ENCODE results near the gene AKAP11.
"Not testable (repeated sequence)": the region's sequence is repeated elsewhere in the genome, so short reads cannot be mapped to it uniquely, and the experiment has no call there.

AKAP11 gene, protein sequence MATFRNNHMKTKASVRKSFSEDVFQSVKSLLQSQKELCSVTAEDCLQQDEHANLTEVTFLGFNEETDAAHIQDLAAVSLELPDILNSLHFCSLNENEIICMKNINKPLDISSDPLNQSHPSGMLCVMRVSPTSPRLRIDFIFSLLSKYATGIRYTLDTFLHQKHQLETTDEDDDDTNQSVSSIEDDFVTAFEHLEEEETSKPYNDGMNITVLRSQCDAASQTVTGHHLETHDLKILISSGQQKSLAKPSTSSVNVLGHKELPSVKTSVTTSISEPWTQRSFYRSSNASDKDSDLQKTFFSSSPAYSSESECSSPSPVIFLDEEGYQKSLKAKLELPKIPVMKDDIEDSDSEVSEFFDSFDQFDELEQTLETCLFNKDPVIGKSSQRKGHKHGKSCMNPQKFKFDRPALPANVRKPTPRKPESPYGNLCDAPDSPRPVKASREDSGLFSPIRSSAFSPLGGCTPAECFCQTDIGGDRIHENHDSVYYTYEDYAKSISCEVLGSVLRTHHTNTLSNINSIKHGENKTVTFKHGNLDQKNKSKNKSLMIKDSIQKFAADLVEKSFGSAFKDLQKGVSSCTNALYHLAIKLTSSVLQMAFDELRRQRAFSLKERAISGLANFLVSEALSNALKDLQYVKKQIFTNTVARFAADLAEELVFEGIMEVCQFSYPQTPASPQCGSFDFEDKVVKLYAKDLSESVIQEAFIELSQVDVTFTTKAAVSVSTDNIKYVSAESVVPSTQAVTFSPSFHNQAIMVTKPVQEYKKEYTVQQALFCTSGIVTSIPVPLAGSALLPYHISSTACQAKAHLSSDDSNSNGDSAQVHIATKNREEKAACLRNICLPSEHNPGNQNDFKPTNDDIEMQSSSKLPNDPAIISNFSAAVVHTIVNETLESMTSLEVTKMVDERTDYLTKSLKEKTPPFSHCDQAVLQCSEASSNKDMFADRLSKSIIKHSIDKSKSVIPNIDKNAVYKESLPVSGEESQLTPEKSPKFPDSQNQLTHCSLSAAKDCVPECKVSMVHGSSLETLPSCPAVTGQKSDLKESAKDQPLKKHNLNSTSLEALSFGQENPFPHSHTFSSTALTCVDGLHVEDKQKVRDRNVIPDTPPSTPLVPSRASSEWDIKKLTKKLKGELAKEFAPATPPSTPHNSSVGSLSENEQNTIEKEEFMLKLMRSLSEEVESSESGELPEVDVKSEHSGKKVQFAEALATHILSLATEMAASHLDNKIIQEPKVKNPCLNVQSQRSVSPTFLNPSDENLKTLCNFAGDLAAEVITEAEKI (N-terminal part only)

DNA sequence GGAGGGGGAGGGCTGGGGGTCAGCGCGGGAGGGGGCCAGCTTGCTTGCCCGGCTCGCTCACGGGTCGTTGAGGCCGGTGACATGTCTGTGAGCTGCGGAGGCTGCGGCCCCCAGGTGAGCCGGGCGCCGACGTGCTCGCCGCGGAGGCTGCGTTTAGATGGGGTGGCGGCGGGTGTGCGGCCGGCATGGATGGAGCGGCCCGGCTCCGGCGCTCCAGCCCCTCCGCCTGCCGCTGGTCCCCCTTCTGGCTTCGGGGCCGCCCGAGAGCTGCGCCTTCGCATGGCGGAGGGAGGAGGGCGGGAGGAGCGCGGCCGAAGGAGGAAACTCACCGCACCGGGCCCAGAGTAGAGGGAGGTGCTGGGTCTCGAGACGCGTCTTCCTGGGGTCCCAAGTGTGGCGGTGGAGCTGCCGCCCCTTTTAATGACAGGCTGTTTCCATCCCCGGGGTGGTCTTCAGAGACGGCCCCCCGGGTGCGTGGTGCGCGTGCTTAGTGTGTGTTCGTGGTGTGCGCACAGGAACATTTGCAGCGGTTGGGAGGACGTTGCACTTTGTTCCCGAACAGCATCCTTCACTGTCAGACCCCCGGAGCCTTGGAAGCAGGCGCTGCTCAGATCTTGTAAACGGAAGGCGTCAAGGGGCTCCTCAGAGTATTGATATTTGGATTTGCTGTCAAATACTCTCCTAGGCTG, at the start of gene AKAP11:
Gene AKAP11 (plus strand): TSS at position 38 of the 689 bp plus-strand sequence. CDS start 14,197 bp downstream, outside the sequence.
- peak; percentile 33 to 78 (median 56) for DNase-seq

- no peak for DNase-seq
Measured at GRCh38 chr13:42223681-42224080, 48.3 kb upstream of the AKAP11 start.

DNA sequence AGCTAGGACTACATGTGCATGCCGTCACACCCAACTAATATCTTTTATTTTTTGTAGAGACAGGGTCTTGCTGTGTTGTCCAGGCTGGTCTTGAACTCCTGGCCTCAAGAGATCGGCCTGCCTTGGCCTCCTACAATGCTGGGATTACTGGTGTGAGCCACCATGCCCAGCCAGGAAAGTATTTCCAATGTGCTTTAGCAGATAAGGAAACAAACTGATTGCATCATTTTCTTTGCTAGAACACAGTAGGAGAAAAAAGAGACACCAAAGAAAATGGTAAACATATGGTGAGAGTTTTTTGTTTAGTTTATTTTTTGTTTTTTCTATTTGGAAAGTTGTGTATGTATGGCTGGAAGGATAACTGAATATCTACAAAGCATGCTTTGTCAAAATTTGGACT, 46.9 kb upstream of the AKAP11 start:
- DNase-seq: no peak

GRCh38 chr13:42226759-42227158, 45.2 kb upstream of the AKAP11 start:
- not testable (repeated sequence) for DNase-seq

DNA sequence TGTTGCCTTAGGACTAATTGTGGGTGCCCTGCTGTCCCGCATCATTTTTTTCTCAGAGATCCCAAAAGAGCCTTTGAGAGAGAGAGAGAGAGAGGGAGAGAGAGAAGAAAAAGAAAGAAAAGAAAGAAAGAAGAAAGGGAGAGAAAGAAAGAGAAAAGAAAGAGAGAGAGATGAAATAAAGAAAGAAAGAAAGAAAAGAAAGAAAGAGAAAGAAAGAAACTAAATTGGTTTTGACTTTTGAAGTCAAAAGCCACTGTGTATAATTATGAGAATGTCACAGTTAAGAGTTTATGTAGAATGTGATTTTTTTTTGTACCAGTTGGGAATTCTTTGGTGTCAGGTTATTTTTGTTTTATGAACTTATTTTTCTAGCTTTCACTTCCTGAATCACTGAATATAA, 43.4 kb upstream of the AKAP11 start:
- no peak for DNase-seq

GRCh38 chr13:42229287-42229686, 42.7 kb upstream of the AKAP11 start:
- DNase-seq: no peak

- no peak for DNase-seq
Measured at GRCh38 chr13:42232671-42233070, 39.3 kb upstream of the AKAP11 start.

DNA sequence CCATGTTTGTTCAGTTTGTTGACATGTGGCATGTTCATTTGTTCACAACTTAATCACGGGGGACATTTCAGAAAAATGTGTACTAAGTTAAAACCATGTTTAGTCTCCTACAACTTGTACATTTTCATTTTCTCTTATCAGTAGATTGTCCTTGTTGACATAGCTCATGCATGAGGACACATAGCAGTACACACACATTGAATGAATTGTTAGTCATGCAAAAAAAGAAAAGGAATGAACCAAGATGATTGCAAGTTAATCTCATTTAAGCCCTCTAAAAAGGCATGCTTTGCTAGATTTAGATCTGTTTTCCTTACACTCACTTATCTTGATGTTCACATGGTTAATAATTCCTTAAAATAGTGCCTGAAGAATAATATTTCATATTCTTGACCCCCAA, 38.2 kb upstream of the AKAP11 start:
- DNase-seq: no peak

DNA sequence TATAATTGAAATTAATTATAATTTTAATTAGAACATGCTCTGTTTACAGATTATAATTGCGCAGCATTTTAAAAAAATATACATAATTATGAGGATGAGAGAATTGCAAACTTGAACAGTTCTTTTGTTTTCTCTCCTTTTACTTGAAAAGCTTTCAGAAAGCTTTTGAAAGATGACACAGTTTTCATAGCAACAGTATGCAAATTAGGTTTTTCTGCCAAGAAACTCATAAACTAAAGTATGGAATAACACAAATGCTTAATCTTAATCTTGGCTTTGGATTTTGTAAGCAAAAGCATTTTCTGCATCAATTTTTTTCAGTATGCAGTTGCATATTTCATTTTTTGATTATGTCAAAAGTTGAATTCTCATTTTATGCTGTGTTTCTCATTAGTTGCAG, 32.8 kb upstream of the AKAP11 start:
- DNase-seq: no peak

DNA sequence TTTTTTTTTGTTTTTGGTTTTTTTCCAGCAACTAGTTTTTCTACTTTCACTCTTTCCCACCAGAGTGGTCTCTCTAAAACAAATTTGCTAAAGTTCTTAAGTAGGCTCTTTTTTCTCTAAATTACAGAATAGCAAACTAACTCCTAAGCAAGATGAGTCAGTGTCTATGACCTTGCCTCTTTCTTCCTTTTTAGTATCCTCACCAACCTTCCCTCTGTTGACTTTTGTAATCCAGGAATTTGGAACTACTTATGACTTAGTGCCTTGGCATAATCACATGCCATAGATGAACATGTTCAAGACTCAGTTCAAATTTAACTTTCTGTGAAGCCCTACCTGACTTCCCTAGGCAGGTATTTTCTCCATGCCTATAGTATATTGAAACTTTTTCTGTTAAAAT, 32.3 kb upstream of the AKAP11 start:
- no peak for DNase-seq

DNA sequence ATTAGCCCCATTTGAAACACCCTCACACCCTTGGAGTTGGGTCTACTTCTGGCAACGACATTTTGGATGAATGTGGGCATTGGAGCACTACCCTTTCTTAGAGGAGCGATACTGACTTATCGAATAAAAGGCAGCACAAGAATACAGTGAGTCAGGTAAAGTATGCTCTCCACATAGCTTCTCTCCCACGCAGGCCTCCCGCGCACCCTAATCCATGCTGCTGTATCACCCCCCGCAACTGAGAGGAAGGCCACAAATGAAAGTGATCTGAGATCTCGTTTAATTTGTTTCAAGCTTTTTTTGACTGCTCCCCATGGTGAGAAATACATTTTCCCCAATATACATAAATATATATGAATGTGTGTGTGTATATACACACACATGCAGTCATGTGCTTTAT, 25.4 kb upstream of the AKAP11 start:
- no peak for DNase-seq

DNA sequence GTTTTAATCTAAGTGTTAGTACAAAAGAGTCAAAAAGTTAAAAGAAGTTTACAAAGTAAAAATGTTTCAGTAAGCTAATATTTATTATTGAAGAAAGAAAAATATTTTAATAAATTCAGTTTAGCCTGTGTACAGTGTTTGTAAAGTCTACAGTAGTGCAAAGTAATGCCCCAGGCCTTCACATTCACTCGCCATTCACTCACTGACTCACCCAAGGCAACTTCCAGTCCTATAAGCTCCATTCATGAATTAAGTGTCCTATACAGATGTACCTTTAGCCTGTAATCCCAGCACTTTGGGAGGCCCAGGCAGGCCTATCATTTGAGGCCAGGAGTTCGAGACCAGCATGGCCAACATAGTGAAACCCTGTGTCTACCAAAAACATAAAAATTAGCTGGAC, 24.1 kb upstream of the AKAP11 start:
- no peak for DNase-seq

GRCh38 chr13:42255886-42256285, 16.1 kb upstream of the AKAP11 start:
- DNase-seq: no peak

DNA sequence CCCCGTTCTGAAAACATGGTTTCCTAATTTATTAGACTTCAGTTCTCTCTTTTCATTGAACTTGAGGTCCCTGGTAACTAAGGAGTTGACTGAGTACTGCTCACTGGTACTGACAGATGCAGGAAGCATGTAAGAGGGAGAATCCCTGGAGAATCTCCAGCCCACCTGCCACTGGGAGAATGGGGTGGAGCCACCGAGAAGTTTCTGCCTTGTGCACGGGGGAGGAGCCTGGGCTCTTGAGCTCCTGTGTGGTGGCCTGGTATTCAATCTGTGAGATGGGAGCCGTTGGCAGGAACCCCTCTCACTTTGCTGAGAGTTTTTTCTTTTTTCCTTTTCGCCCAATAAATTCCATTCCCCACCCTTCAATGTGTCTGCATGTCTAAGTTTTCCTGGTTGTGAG, 13.2 kb upstream of the AKAP11 start:
- DNase-seq: no peak

- peak in 1 of 6 experiments; percentile 9 for DNase-seq
Measured at GRCh38 chr13:42259515-42259914, 12.4 kb upstream of the AKAP11 start.

DNA sequence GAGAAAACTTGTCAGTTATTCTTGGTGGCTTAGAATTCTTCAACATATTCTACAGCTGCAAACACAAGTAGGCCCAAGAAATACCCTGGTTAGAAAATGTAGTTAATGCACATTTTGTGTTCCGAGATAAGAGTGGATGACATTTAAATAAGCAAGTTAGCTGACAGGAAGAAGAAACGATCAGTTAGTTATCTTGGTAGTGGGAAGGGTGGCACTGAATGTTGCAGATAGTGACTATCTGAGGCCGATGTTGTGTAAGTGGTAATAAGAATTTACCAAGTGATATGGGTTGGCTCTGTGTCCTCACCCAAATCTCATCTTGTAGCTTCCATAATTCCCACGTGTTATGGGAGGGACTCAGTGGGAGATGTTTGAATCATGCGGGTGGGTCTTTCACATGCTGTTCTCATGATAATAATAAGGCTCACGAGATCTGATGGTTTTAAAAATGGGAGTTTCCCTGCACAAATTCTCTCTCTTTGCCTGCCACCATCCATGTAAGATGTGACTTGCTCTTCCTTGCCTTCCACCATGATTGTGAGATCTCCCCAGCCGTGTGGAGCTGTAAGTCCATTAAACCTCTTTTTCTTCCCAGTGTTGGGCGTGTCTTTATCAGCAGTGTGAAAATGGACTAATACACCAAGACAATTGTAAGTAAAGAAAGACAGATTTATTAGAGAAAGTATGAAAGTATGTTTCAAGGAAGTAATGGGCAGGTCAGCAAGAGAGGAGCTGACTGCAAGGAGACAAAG, 10.9 kb upstream of the AKAP11 start:
- no peak for DNase-seq

GRCh38 chr13:42266473-42266872, 5.5 kb upstream of the AKAP11 start:
- no peak for DNase-seq

GRCh38 chr13:42270160-42270856, 1.6 kb upstream of the AKAP11 start:
- DNase-seq: no peak

GRCh38 chr13:42270857-42271215, 1.1 kb upstream of the AKAP11 start:
- DNase-seq: no peak

DNA sequence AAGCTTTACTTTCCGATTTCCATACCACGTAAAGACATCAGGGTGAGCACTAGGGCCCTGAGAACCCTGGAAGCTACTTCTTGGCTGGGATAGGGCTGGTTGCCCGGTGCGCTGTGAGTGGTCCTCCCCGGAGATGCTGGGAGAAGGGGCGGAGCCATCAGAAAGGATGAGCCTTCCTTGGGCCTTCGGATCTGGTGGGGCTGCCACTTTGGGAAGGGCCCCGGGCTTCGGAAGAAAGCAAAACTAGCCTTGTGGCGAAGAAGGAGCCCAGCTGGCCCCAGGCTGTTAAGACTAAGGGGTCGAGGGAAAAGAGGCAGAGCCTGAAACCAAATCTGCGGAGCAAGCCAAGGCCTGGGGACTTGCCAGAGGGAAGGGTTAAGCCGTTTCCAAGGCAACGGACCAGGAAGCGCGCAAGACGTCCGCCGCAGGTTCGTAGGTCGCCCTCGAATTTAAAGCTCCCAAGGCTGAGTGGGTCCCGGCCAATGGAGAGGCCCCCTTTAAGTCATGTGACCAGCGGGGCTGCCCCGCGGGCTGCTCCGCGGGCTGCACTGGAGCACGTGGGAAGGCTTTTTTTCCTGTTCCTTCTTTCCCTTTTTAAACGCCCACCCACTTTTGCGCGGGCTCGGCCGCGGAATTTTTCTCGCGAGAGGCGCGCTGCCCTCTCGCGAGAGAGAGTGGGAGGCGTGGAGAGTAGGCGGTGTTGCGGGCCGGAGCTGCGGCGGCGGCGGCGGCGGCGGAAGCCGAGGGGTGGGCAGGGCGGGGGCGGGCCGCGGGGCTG, 426 bp upstream of the AKAP11 start:
- peak; percentile 86 to 94 (median 93) for DNase-seq
